Breast epithelium (tissue), 4 donors: ENCODE data around the gene RAPGEF1. TPM values are rescaled to one million over a fixed set of nuclear protein-coding genes. Genes with fewer than 3 reads are reported as not detected.

ENCODE experiments used
- DNase-seq, 2 donors: peaks; one replicate each; pipeline ENCODE4 v3.0.0-alpha.2; 2019; ENCODE audit warnings: low spot score in 2 of 2
- H3K27ac ChIP-seq, 2 donors: fragments of 200-600 bp; sonication (generic) in 1 of 2; one replicate each; pipeline ENCODE4 v1.5.1; 2016 to 2019; ENCODE audit warnings: mild to moderate bottlenecking in 1 of 2
- H3K27me3 ChIP-seq, 2 donors: fragments of 200-600 bp; sonication (generic) in 1 of 2; one replicate each; pipeline versions ENCODE4 v1.5.1 to v1.6.0; 2017 to 2019; ENCODE audit warnings: control low read depth in 1 of 2, mild to moderate bottlenecking in 1 of 2
- H3K36me3 ChIP-seq: fragments of 200-600 bp; one replicate; pipeline ENCODE4 v1.5.1; 2019
- H3K4me1 ChIP-seq, 2 donors: fragments of 200-600 bp; sonication (generic); one replicate each; pipeline ENCODE4 v1.5.1; 2016 to 2019; ENCODE audit warnings: control low read depth in 1 of 2
- H3K4me3 ChIP-seq, 3 donors: fragments of 200-600 bp; sonication (generic); 1 replicate in 2 of 3; 2 replicates in 1 of 3; pipeline ENCODE4 v1.5.1; 2016 to 2019; ENCODE audit warnings: mild to moderate bottlenecking in 3 of 3, moderate library complexity in 2 of 3
- H3K9me3 ChIP-seq, 2 donors: fragments of 200-600 bp; sonication (generic) in 1 of 2; one replicate each; pipeline ENCODE4 v1.5.1; 2016 to 2019; ENCODE audit warnings: control low read depth in 1 of 2
- POLR2A ChIP-seq: fragments of 450-650 bp; IDR thresholded peaks from one replicate; pipeline ENCODE4 v1.6.1; 2016; ENCODE audit warnings: antibody characterized with exemption, mild to moderate bottlenecking, moderate library complexity
- POLR2AphosphoS5 ChIP-seq, 3 donors: sonication (generic); formaldehyde crosslinking; IDR thresholded peaks; one replicate each; pipeline ENCODE4 v1.6.1; 2017; ENCODE audit warnings: antibody characterized with exemption in 3 of 3
- intact Hi-C: fragments of 100-400 bp; cut with DNase I; formaldehyde crosslinking; loops from one replicate; pipeline ENCODE4 v1.15.1; 2023; ENCODE audit warnings: low total_unique reads
- total RNA-seq, 3 donors: library from RNA; depleted of rRNA; stranded (reverse); fragments of >200 nt; gene quantifications; one replicate each; pipeline ENCODE4 v1.1.0, GENCODE V29; 2016
- TF ChIP-seq, protein P1 (sequence below), 3 donors: fragments of 450-650 bp; IDR thresholded peaks; one replicate each; pipeline ENCODE4 v1.5.1; 2016 to 2017; ENCODE audit warnings: antibody characterized with exemption in 3 of 3, mild to moderate bottlenecking in 3 of 3, moderate library complexity in 3 of 3

Gene RAPGEF1
- total RNA-seq, 3 donors from 2014 or later, result 35.3 to 38.0 (median 37.3) TPM

DNA sequence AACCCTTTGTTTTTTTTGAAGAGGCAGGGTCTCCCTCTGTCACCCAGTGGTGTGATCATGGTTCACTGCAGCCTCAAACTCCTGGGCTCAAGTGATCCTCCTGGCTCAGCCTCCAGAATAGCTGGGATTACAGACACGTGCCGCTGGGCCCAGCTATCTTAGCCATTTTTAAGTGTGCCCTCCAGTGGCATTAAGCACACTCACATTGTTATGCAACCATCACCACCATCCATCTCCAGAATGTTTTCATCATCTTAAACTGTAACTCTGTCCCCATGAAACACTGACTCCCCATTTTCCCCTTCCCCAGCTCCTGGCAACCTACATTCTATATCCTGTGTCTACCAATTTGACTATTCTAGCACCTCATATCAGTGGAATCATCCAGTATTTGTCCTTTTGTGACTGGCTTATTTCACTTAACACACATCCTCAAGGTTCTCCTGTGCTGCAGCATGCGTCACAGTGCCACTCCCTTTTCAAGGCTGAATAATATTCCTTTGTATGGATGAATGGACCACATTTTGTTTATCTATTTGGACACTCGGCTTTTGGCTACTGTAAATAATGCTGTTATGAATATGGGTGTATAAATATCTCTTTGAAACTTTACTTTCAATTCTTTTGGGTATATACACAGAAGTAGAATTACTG is 12.5 kb upstream of the RAPGEF1 start:
- DNase-seq, result no peak
- H3K27me3 ChIP-seq, result peaks cover 0 to 13% of the 10 kb centered on the region in 2 donors
- intact Hi-C loops, result no loop called here
- no peaks in the 10 kb centered on the region for H3K9me3 ChIP-seq
- TF ChIP-seq POLR2AphosphoS5 (IDR thresholded peaks at IDR 0.05) (no peak), POLR2A (no peak)
- TF ChIP-seq, protein P1, sequence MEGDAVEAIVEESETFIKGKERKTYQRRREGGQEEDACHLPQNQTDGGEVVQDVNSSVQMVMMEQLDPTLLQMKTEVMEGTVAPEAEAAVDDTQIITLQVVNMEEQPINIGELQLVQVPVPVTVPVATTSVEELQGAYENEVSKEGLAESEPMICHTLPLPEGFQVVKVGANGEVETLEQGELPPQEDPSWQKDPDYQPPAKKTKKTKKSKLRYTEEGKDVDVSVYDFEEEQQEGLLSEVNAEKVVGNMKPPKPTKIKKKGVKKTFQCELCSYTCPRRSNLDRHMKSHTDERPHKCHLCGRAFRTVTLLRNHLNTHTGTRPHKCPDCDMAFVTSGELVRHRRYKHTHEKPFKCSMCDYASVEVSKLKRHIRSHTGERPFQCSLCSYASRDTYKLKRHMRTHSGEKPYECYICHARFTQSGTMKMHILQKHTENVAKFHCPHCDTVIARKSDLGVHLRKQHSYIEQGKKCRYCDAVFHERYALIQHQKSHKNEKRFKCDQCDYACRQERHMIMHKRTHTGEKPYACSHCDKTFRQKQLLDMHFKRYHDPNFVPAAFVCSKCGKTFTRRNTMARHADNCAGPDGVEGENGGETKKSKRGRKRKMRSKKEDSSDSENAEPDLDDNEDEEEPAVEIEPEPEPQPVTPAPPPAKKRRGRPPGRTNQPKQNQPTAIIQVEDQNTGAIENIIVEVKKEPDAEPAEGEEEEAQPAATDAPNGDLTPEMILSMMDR (IDR thresholded peaks at IDR 0.05), result no peak
- no peaks in the 10 kb centered on the region for H3K36me3 ChIP-seq
- H3K4me1 ChIP-seq, result no peaks in the 10 kb centered on the region
- no peak overlapping the region for H3K27ac ChIP-seq
- H3K4me3 ChIP-seq, result no peak overlapping the region

DNA sequence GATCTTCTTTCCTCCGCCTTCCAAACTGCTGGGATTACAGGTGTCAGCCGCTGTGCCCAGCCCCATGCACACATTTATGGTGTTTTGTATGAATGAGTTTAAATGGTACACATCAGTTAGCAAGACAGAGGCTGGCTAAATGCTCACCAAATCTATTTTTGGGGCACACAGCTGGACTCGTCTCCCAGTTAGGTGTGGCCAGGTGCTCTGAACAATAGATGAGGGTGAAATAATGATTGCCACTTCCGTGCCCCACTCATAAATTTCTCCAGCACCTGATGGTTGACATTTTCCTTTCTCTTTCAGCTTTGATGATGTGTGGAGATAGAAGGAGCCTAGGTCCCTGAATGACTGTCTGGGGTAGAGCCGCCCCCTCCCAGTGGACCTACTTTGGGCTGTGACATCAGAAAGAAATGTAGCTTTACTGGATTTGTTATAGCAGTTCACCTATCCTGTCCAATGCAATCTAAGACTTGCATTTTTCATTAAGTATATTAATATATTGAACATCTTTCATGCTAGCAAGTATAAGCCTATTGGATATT is 8.6 kb upstream of the RAPGEF1 start:
- intact Hi-C loops, result no loop called here
- H3K4me3 ChIP-seq, result no peak overlapping the region
- TF ChIP-seq POLR2AphosphoS5 (IDR thresholded peaks at IDR 0.05) (no peak), POLR2A (no peak)
- TF ChIP-seq, protein P1 (IDR thresholded peaks at IDR 0.05), result no peak

DNA sequence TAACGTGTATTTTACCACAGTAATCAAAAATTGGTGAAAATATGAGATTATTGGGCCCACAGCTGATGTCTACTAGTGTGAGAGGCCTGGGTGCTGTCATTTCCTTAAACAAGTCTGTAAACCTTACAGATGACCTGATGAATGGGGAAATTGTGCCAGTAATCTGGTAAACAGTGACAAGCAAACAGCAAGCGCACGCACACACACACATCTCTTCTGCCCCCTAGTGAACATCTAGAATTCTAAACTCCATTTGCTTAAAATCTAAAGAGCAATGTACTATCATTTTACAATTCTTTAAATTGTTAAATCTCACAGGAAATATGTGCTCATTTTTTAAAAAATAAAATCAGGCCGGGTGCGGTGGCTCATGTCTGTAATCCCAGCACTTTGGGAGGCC is 7.5 kb upstream of the RAPGEF1 start:
- H3K9me3 ChIP-seq, result no peaks in the 10 kb centered on the region
- DNase-seq, result no peak
- H3K4me3 ChIP-seq, result no peak overlapping the region
- H3K27me3 ChIP-seq, result no peaks in the 10 kb centered on the region
- H3K27ac ChIP-seq, result peak overlapping the region in 1 of 2 donors; percentile 29
- no peaks in the 10 kb centered on the region for H3K36me3 ChIP-seq
- H3K4me1 ChIP-seq, result no peaks in the 10 kb centered on the region
- intact Hi-C loops, result no loop called here
- TF ChIP-seq, protein P1 (IDR thresholded peaks at IDR 0.05), result peak in 1 of 3 donors; percentile 32
- no peak for TF ChIP-seq POLR2AphosphoS5 (IDR thresholded peaks at IDR 0.05)

More for the DNA sequence above, 8.6 kb upstream of the RAPGEF1 start:
- H3K9me3 ChIP-seq, result no peaks in the 10 kb centered on the region
- H3K27me3 ChIP-seq, result no peaks in the 10 kb centered on the region
- no peak overlapping the region for H3K27ac ChIP-seq
- H3K4me1 ChIP-seq, result no peaks in the 10 kb centered on the region
- DNase-seq, result no peak
- H3K36me3 ChIP-seq, result no peaks in the 10 kb centered on the region

DNA sequence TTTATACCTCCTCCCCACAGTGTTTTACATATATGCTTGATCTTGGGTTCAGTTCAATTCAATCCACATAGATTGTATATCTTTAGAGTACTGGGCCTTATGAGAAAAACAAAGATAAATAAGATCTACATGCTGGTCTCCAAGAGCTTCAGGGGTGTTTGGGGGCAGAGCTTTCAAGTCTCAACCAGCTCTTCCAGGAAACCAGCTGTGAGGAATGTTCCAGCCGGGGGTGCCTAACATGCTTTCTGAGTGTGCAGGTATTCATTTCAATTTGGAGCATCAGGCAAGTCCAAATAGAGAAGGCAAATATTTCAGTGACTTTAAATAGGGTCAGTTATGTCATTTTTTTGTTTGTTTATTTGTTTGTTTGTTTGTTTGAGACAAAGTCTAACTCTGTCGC is 5.7 kb upstream of the RAPGEF1 start:
- no peak overlapping the region for H3K4me3 ChIP-seq
- TF ChIP-seq POLR2AphosphoS5 (IDR thresholded peaks at IDR 0.05) (no peak), POLR2A (no peak)
- TF ChIP-seq, protein P1 (IDR thresholded peaks at IDR 0.05), result no peak
- no peaks in the 10 kb centered on the region for H3K27me3 ChIP-seq
- H3K9me3 ChIP-seq, result no peaks in the 10 kb centered on the region
- peak overlapping the region; percentile 82 to 86 for H3K27ac ChIP-seq
- peak in 1 of 2 donors; percentile 83 for DNase-seq
- no peaks in the 10 kb centered on the region for H3K36me3 ChIP-seq
- no peaks in the 10 kb centered on the region for H3K4me1 ChIP-seq
- intact Hi-C loops, result no loop called here

DNA sequence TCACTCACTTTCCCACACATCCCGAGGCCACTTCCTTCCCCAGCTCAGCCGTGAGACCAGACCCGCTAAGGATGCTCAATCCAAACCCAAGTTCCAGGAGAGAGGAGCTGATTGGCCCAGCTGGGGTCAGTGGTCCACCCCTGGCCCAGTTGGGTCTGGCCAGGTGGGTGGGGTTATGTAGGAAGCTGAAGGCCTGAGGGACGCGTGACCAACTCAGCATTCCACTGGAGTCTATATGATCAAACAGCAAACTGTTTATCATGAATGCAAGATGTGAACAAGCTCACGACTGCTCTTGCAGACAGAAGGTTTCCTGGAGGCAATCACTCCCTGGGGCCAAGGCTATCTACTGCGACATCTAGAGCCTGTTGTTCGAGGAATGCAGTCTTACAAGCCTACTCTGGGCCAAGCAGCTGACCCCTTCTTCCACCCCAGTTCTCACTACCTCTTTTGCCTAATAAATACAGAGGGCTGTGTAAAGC is 4.9 kb upstream of the RAPGEF1 start:
- H3K27me3 ChIP-seq, result no peaks in the 10 kb centered on the region
- H3K9me3 ChIP-seq, result no peaks in the 10 kb centered on the region
- H3K36me3 ChIP-seq, result no peaks in the 10 kb centered on the region
- TF ChIP-seq POLR2AphosphoS5 (IDR thresholded peaks at IDR 0.05) (no peak), POLR2A (no peak)
- no peak overlapping the region for H3K4me3 ChIP-seq
- intact Hi-C loops, result loop anchor here (5.0 kb wide), 1 partner anchor 152 kb away; no protein-coding TSS in a partner anchor
- no peak for DNase-seq
- peak overlapping the region; percentile 82 to 86 for H3K27ac ChIP-seq
- no peaks in the 10 kb centered on the region for H3K4me1 ChIP-seq
